Measurements from ENCODE around the gene BORA.
"Not testable (repeated sequence)": the region's sequence is repeated elsewhere in the genome, so short reads cannot be mapped to it uniquely, and the experiment has no call there.

The BORA gene

GRCh38 chr13:72727417-72728289 lies at the start of gene BORA, which contains the start of gene MZT1:
TSS of gene BORA (plus strand) at chr13:72727923. CDS start at chr13:72728941, 1,018 bp downstream.
TSS of gene MZT1 (minus strand) at chr13:72727629. CDS start at chr13:72727602, 27 bp downstream.
- peak; percentile 64 to 95 (median 89) for DNase-seq

- no peak for DNase-seq
Observed at GRCh38 chr13:72678312-72678711, 49.4 kb upstream of the BORA start.

GRCh38 chr13:72680353-72680752 lies 47.4 kb upstream of the BORA start:
- DNase-seq: no peak

- no peak for DNase-seq
Observed at GRCh38 chr13:72686766-72687165, 41.0 kb upstream of the BORA start.

GRCh38 chr13:72689181-72689696 lies 38.5 kb upstream of the BORA start:
- no peak for DNase-seq

GRCh38 chr13:72692884-72693514 lies 34.7 kb upstream of the BORA start:
- DNase-seq: no peak

GRCh38 chr13:72693832-72694231 lies 33.9 kb upstream of the BORA start:
- no peak for DNase-seq

GRCh38 chr13:72694314-72694713 lies 33.4 kb upstream of the BORA start:
- DNase-seq: no peak

- no peak for DNase-seq
Observed at GRCh38 chr13:72696579-72696978, 31.1 kb upstream of the BORA start.

- no peak for DNase-seq
Observed at GRCh38 chr13:72698164-72698563, 29.6 kb upstream of the BORA start.

- DNase-seq: no peak
Observed at GRCh38 chr13:72700509-72700908, 27.2 kb upstream of the BORA start.

GRCh38 chr13:72716776-72717175 lies 10.9 kb upstream of the BORA start:
- no peak for DNase-seq

GRCh38 chr13:72726185-72726584 lies 1.5 kb upstream of the BORA start:
- DNase-seq: not testable (repeated sequence)

- peak in 19 of 56 donors; percentile 4 to 61 (median 32) for DNase-seq
Observed at GRCh38 chr13:72726726-72727416, 852 bp upstream of the BORA start.

GRCh38 chr13:72728290-72728605 lies 525 bp downstream of the BORA start:
- DNase-seq: peak in 1 of 56 donors; percentile 32

- DNase-seq: no peak
Observed at GRCh38 chr13:72737033-72737432, 9.3 kb downstream of the BORA start.

GRCh38 chr13:72740015-72740414 lies 12.3 kb downstream of the BORA start:
- DNase-seq: no peak

- DNase-seq: no peak
Observed at GRCh38 chr13:72745260-72745659, 17.5 kb downstream of the BORA start.

- no peak for DNase-seq
Observed at GRCh38 chr13:72751220-72751619, 23.5 kb downstream of the BORA start.

- no peak for DNase-seq
Observed at GRCh38 chr13:72754111-72754510, 26.4 kb downstream of the BORA start.

GRCh38 chr13:72757792-72758535 lies 30.2 kb downstream of the BORA start:
- no peak for DNase-seq

Measured in amygdala (tissue), 56 donors.